GM18526 (cell line): ENCODE results near the gene PITX2.

Experiments used
- POLR2A ChIP-seq: IDR thresholded peaks from 3 replicates; pipeline ENCODE4 v1.6.1; 2011; ENCODE audit not compliant: insufficient read length; ENCODE audit errors: extremely low read depth

PITX2 gene

GRCh38 chr4:110621328-110621812, 1.5 kb downstream of the PITX2 start:
- no peak for TF ChIP-seq POLR2A

DNA sequence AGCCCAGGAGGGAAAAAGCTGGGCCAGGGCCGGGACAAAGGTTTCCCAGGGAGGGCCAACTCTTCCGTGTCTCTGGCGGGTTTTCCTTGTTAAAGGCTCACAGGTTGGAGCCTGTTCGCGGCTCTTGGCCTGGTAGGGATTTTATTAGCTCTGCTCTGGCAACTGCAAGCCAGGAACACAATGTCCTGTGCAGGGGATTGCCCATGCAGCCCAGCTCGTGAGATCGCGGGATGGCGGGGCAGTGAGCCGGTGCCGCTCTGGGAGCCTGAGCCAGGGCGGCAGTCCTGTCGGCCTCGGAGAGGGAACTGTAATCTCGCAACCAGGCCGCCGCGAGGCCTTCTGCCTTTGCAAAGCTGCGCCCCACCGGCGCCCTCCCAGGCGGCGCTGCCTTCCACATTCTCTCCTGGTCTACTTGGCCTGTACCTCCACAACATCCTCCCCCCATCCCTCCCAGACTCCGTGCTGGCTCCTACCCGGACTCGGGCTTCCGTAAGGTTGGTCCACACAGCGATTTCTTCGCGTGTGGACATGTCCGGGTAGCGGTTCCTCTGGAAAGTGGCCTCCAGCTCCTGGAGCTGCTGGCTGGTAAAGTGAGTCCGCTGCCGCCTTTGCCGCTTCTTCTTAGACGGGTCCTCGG, 2.1 kb downstream of the PITX2 start:
- TF ChIP-seq POLR2A, result no peak

DNA sequence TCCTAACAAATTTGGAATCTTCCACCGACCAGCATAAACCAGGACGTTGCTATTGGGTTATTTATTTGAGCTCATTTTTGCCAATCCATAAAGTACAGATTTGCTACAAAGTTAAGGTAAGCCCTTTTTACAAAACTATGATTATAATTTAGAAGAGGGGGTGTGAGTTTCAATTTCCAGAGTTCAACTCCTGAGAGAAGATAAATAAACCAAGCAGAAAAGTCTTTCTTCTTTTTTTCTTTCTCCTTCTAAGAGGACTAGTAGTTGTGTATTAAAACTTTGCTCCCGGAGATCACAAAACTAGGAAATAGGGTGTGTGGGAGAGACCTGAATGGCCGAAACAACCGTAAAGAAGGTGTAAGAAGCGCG, 2.6 kb downstream of the PITX2 start:
- no peak for TF ChIP-seq POLR2A

DNA sequence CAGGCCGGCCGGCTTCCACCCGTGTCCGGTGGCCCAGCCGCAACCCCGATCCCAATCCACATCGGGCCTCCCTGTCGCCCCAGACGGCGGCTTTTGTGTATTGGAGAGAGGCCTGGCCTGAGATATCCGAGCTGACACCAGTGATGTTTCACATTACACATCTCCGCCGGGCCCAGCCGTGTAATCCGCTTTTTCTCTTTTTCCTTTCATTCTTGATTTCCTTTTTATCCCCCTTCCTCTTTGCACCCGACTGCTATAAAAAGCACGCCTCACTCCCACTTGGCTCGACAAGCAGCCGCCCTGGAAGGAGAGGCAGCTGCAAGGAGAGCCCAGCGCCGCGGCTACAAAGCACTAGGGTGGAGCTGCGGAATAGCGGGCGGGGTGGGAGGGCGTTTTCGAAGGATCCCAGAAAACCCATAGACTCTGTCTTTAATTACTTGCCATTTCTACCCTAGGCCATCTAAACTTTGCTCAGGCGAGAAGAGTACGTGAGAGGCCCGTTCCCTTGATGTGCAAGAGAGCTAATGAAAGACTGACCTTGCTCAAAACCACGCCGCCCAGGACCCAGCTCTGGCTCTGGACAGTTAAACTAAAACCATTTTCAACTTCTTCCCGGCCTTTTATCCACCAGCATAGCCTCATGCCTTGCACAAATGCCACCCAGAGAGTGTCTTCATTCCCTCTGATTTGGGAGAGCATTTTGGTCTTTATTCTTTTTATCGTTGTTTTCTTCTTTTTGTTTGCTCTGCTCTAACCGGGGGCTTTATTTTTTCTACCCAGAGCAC, 3.2 kb downstream of the PITX2 start:
- no peak for TF ChIP-seq POLR2A

GRCh38 chr4:110618581-110619462, 4.1 kb downstream of the PITX2 start:
- no peak for TF ChIP-seq POLR2A

GRCh38 chr4:110617646-110618580, 5.0 kb downstream of the PITX2 start:
- TF ChIP-seq POLR2A, result no peak

DNA sequence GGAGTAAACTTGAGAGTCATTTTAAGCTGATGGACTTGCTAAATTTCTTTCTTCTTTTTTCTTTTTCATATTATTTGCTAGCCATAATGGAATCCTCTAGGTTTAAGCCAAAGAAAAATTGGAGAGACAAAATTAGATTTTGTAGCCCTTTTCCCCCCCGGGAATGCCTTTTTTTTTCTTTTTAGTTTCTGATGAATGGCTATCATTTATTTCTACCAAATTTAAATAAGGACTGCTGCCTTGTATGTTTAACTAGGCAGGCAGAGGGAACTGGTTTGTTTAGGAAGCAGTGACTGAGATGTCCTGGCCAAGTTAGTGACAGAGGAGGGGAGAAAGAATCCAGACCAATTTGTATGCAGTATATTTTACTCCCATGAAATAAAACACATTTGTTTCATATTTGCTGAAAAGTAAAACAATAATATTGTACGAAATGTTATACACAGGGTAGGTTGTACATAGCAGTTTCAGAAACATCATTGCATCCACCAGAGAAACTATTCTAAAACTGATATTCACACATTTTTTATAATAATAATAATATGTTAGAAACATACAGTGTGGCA, 5.7 kb downstream of the PITX2 start:
- no peak for TF ChIP-seq POLR2A

DNA sequence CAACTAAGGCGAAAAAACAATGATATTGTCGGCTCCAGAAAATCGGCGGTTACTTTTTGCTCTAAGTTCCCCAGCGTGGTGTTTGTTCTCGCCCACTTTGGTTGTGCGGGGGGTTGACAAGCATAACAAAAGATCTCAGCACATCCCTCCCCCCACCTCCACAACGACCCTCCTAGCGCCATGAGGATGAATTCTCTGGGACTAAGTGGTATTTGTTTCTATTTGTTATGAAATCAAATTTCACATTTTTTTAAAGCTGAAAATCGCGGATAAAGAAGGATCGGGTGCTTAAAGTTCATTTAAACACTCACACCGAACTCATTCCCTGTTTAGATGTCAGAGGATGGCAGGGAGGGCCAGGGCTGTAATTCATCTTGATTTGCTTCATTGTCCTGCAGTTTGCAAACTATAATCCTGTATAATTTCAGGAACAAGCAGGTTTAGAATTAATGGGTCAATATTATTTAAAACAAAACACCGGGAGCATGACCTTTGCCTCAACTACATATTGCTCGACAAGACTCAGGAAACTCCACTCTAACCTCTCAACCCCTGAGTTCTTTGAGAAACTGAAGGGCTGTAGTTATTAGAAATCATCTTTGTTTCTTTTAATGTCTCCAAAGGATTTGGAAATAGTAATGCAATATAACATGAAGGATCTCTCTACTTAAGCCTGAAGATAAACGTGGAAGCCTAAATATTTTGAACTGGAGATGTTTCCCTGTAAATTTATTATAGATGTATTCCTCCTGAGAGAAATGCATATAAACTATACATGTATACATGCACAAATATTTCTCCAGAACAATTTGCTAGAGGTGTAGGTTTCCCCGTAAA, 6.4 kb downstream of the PITX2 start:
- TF ChIP-seq POLR2A, result no peak

DNA sequence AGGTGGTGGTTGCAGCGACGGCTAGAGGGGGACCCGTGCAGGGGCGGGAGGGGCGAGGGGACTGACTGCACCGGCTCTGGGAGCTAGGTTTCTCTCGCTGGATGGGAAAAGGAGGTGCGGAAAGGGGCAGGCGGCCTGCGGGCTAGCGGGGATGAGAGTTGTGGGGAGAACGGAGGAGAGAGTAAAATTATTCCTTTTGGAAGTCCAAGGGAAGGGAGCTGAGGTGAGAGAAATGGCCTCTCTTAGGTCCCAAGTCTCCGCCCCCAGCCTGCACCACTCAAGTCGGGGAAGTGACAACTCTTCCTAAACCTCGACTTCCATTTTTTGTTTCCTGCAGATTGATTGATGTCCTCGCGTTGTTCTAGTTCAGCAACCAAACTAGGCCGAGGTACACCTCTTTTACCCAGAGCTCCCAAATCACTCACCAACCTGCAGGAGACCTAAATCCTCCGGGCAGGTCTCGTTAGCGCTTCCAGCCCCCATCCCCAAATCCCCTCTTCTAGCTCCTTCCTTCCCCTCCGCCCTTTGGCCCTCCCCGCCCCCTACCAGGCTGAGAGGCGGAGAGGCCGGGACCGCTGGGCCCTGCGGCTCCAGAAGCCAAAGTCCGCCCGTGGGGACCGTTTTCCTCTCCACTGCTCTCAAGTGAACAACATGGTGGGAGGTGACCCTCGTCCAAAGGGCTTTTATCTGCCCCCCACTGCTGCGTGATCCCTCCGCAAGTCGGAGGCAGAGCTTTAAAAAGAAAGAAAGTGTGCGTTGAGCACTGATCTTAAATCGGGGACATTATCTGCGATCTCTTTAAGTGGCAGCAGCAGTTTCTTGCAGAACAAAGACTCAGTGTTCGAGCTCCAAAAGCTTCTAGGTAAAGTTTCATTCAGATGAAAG, 7.3 kb downstream of the PITX2 start:
- TF ChIP-seq POLR2A, result no peak

DNA sequence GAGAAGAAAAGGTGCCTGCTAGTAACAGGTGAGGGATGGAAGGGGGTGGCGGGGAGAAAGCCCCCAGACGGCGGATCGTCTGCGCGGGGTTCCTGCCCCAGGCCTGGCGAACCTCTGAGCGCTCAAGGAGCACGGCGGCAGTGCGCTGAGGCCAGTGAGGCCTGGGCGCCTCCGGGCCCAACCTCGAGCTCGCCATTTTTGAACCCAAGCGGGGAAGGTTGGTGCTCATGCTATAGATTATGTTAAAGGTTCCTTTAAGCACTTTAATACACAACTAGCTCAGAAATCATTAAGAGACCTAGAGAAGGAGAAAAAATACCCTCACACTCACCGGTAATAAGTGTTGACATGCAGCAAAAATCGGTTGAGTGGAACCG, 7.9 kb downstream of the PITX2 start:
- no peak for TF ChIP-seq POLR2A

- no peak for TF ChIP-seq POLR2A
Measured at GRCh38 chr4:110614173-110614963, 8.5 kb downstream of the PITX2 start.

DNA sequence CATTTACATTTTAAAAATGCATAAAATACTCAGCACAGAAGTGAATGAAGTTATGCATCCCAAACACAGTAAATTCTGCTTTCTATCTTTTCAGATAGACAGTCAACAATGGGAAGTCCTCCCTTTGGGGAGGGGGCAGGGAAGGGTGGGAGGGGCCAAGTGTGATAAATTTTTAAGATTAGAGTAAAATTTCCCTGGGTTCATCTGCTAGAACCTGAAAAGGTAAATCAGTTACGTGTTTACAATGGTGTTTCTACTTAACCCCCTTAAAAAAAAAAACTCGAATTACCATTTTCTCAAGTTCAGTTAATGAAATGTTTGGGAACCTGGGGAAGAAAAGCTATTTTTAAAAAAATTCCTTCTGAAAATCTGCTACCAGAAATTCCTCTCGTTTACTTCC, 9.1 kb downstream of the PITX2 start:
- TF ChIP-seq POLR2A, result no peak
